Endodermal cell (in vitro differentiated cells): Measurements from ENCODE around the gene B4GALT5. TPM values are rescaled to one million over a fixed set of nuclear protein-coding genes. Genes with fewer than 3 reads are reported as not detected.

Source experiments
- DNase-seq: peaks from one replicate; pipeline ENCODE4 v3.0.0-alpha.2; 2017
- H3K27ac ChIP-seq: 2 replicates; pipeline ENCODE4 v1.5.1; 2013; ENCODE audit warnings: mild to moderate bottlenecking, low read depth, low read length, moderate library complexity
- H3K27me3 ChIP-seq: 2 replicates; pipeline ENCODE4 v1.6.1; 2013; ENCODE audit warnings: mild to moderate bottlenecking, low read length, moderate library complexity; ENCODE audit not compliant: insufficient read depth, control insufficient read depth, poor library complexity, severe bottlenecking
- H3K36me3 ChIP-seq: 2 replicates; pipeline ENCODE4 v1.7.0; 2013; ENCODE audit warnings: mild to moderate bottlenecking, low read length, moderate library complexity; ENCODE audit not compliant: control insufficient read depth, insufficient read depth
- H3K4me1 ChIP-seq: one replicate; pipeline ENCODE4 v1.7.0; 2013; ENCODE audit warnings: low read length; ENCODE audit not compliant: control insufficient read depth, insufficient read depth
- H3K4me3 ChIP-seq: 2 replicates; pipeline ENCODE4 v1.5.1; 2013; ENCODE audit warnings: mild to moderate bottlenecking, low read length, moderate library complexity
- H3K9ac ChIP-seq: 2 replicates; pipeline ENCODE4 v1.6.1; 2013; ENCODE audit warnings: mild to moderate bottlenecking, low read length, moderate library complexity; ENCODE audit not compliant: poor library complexity, severe bottlenecking; ENCODE audit errors: extremely low read depth
- H3K9me3 ChIP-seq: 2 replicates; pipeline ENCODE4 v1.6.1; 2013; ENCODE audit warnings: mild to moderate bottlenecking, low read length, moderate library complexity; ENCODE audit not compliant: control insufficient read depth
- H3K27ac Mint-ChIP-seq: 2 replicates; pipeline ENCODE4 v1.8.0; 2020; ENCODE audit warnings: mixed read lengths
- H3K27me3 Mint-ChIP-seq: 2 replicates; pipeline ENCODE4 v1.8.0; 2021; ENCODE audit warnings: mild to moderate bottlenecking, mixed read lengths; ENCODE audit not compliant: insufficient read depth
- H3K36me3 Mint-ChIP-seq: 2 replicates; pipeline ENCODE4 v1.8.0; 2020; ENCODE audit warnings: low read depth, mixed read lengths
- H3K4me1 Mint-ChIP-seq: 2 replicates; pipeline ENCODE4 v1.8.0; 2020; ENCODE audit warnings: mixed read lengths
- H3K4me3 Mint-ChIP-seq: 2 replicates; pipeline ENCODE4 v1.8.0; 2020; ENCODE audit warnings: mild to moderate bottlenecking, moderate library complexity, mixed read lengths
- H3K9me3 Mint-ChIP-seq: 2 replicates; pipeline ENCODE4 v1.8.0; 2020; ENCODE audit warnings: mild to moderate bottlenecking, mixed read lengths
- WGBS, 2 experiments: methylation state at CpG; one replicate each; pipeline versions ENCODE4 v1.1.5 to v1.1.7; 2013; ENCODE audit warnings: missing lambda C conversion rate in 2 of 2, mixed read lengths in 1 of 2; ENCODE audit not compliant: insufficient coverage in 1 of 2, insufficient read length in 1 of 2; 5-methylcytosine and 5-hydroxymethylcytosine counted together
- total RNA-seq, 2 donors: library from RNA; stranded (reverse); fragmentation: NEBNext Ultra II Directional in 1 of 2; extraction: Animal tissue kit (Norgen Biotek cat#: 25700) in 1 of 2; gene quantifications; 2 replicates in 1 of 2; 3 replicates in 1 of 2; pipeline ENCODE4 v1.2.1, GENCODE V29; 2021
- TF ChIP-seq, protein P1 (sequence below): fragments of 200-600 bp; sonication (generic); conservative IDR thresholded peaks from 2 replicates; pipeline ENCODE4 v1.5.0; 2021; ENCODE audit warnings: antibody characterized with exemption, mild to moderate bottlenecking

The B4GALT5 gene
- total RNA-seq, 2 donors from 2014 or later = 57.0 to 58.8 TPM

GRCh38 chr20:49593466-49594142 lies 120.1 kb downstream of the B4GALT5 start:
- Histone ChIP-seq H3K9me3 (no peaks in the 10 kb centered on the region), H3K9ac (no peak overlapping the region), H3K4me1 (no peaks in the 10 kb centered on the region), H3K4me3 (no peak overlapping the region), H3K36me3 (no peaks in the 10 kb centered on the region), H3K27ac (no peak overlapping the region), H3K27me3 (no peaks in the 10 kb centered on the region)
- DNase-seq = no peak
- Mint-ChIP-seq H3K9me3 (no peaks in the 10 kb centered on the region), H3K4me1 (no peaks in the 10 kb centered on the region), H3K4me3 (no peak overlapping the region), H3K27me3 (peaks cover 9% of the 10 kb centered on the region), H3K36me3 (no peaks in the 10 kb centered on the region), H3K27ac (no peak overlapping the region)
- TF ChIP-seq, protein P1, sequence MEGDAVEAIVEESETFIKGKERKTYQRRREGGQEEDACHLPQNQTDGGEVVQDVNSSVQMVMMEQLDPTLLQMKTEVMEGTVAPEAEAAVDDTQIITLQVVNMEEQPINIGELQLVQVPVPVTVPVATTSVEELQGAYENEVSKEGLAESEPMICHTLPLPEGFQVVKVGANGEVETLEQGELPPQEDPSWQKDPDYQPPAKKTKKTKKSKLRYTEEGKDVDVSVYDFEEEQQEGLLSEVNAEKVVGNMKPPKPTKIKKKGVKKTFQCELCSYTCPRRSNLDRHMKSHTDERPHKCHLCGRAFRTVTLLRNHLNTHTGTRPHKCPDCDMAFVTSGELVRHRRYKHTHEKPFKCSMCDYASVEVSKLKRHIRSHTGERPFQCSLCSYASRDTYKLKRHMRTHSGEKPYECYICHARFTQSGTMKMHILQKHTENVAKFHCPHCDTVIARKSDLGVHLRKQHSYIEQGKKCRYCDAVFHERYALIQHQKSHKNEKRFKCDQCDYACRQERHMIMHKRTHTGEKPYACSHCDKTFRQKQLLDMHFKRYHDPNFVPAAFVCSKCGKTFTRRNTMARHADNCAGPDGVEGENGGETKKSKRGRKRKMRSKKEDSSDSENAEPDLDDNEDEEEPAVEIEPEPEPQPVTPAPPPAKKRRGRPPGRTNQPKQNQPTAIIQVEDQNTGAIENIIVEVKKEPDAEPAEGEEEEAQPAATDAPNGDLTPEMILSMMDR = no peak
- 90 to 95% methylated on average over 13 to 15 of the region's 15 CpGs for WGBS, 2 experiments

- H3K27ac Mint-ChIP-seq = no peak overlapping the region
- Histone ChIP-seq H3K9ac (no peak overlapping the region), H3K4me3 (no peak overlapping the region), H3K27me3 (no peaks in the 10 kb centered on the region), H3K4me1 (no peaks in the 10 kb centered on the region), H3K27ac (no peak overlapping the region), H3K36me3 (no peaks in the 10 kb centered on the region), H3K9me3 (no peaks in the 10 kb centered on the region)
- no peak overlapping the region for H3K4me3 Mint-ChIP-seq
- TF ChIP-seq, protein P1 = no peak
- DNase-seq = no peak
- no peaks in the 10 kb centered on the region for H3K9me3 Mint-ChIP-seq
- H3K36me3 Mint-ChIP-seq = no peaks in the 10 kb centered on the region
- no peaks in the 10 kb centered on the region for H3K4me1 Mint-ChIP-seq
- H3K27me3 Mint-ChIP-seq = peaks cover 11% of the 10 kb centered on the region
Measured at GRCh38 chr20:49592120-49592519, 121.6 kb downstream of the B4GALT5 start.

DNA sequence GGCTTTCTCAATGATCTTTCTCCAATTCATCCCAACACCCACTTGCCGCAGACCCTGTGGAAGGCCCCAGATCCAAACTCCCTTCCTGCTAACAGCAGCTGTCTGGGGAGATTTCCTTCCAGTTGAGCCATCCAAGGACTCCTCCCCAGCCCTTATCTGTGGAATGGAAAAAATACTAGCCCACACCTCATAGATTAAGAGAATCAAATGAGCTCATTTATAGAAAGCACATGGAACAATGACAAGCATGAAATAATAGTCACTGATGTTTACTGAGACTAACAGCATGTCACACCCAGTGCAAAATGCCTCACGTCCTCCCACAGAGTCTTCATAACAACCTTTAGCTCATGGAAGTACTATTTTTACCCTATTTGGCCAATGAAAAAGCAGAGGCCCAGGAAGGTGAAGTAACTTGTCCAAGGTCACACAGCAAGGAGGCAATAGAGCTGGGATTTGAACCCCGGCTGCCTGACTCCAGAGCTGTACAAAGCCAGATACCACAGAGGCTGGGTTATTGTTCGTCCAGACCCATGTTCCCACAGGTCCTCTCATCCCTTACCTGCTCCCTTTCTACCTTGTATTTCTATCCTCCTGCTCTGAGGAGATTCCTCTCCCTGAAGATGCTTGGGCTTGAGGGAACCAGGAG lies 122.3 kb downstream of the B4GALT5 start:
- H3K27ac ChIP-seq = no peak overlapping the region
- H3K27ac Mint-ChIP-seq = no peak overlapping the region
- WGBS, 2 experiments = 89 to 100% methylated on average over 3 to 4 of the region's 4 CpGs

More for the DNA sequence above, 122.3 kb downstream of the B4GALT5 start:
- Mint-ChIP-seq H3K27me3 (peaks cover 11% of the 10 kb centered on the region), H3K4me3 (no peak overlapping the region), H3K4me1 (no peaks in the 10 kb centered on the region), H3K9me3 (no peaks in the 10 kb centered on the region), H3K36me3 (no peaks in the 10 kb centered on the region)
- no peaks in the 10 kb centered on the region for H3K4me1 ChIP-seq
- DNase-seq = no peak
- no peaks in the 10 kb centered on the region for H3K9me3 ChIP-seq
- no peaks in the 10 kb centered on the region for H3K27me3 ChIP-seq
- TF ChIP-seq, protein P1 = no peak
- no peak overlapping the region for H3K4me3 ChIP-seq
- no peaks in the 10 kb centered on the region for H3K36me3 ChIP-seq
- no peak overlapping the region for H3K9ac ChIP-seq
